Ovary (tissue), 3 donors: ENCODE measurements around the gene DRAP1.

ENCODE experiments used
- CTCF ChIP-seq, 3 donors: fragments of 450-650 bp in 2 of 3; fragments of 200-600 bp in 1 of 3; IDR thresholded peaks; one replicate each; pipeline versions ENCODE4 v1.5.1 to v1.8.0; 2016 to 2022; ENCODE audit warnings: antibody characterized with exemption in 3 of 3, mild to moderate bottlenecking in 1 of 3
- EP300 ChIP-seq: sonication (generic); formaldehyde crosslinking; IDR thresholded peaks from one replicate; pipeline ENCODE4 v1.6.1; 2017; ENCODE audit warnings: antibody characterized with exemption
- POLR2A ChIP-seq: fragments of 450-650 bp; IDR thresholded peaks from one replicate; pipeline ENCODE4 v1.6.1; 2017; ENCODE audit warnings: antibody characterized with exemption, mild to moderate bottlenecking, moderate library complexity
- donor health status: DM: no; HTN: no; CAD: no.

- TF ChIP-seq CTCF (IDR thresholded peaks at IDR 0.05), result no peak
- no peak for TF ChIP-seq EP300
- no peak for TF ChIP-seq POLR2A
These were observed 14.8 kb downstream of the DRAP1 start for GRCh38 chr11:65934014-65934413.
